Panc1 (cell line): ENCODE results near the gene SCD. TPM values are rescaled to one million over a fixed set of nuclear protein-coding genes. Genes with fewer than 3 reads are reported as not detected.
"Not testable (repeated sequence)": the region's sequence is repeated elsewhere in the genome, so short reads cannot be mapped to it uniquely, and the experiment has no call there.

Experiments used
- ATAC-seq: fragments of 200-7000 bp; cut with Tn5 transposase; 2 replicates; pipeline ENCODE4 v1.9.1; 2020; ENCODE audit warnings: mild to moderate bottlenecking, moderate library complexity
- Bru-seq: library from RNA; stranded (reverse); fragments of 400-500 nt; gene quantifications from one replicate; lab custom pipeline; 2021; lab: Mats Ljungman, UMichigan
- BruChase-seq, 2 experiments: library from RNA; stranded (reverse); fragments of 400-500 nt; gene quantifications; one replicate each; lab custom pipeline; 2021; lab: Mats Ljungman, UMichigan
- BruUV-seq: library from RNA; stranded (reverse); fragments of 400-500 nt; replicated peaks from 2 replicates; lab custom pipeline; 2021; lab: Mats Ljungman, UMichigan
- CTCF ChIA-PET: fragments of 300-600 bp; sonication (Branson Sonifier 250); formaldehyde crosslinking; loops from one replicate; lab custom pipeline; 2022; ENCODE audit warnings: antibody characterized with exemption; lab: Charles Lee
- POLR2A ChIA-PET: fragments of 300-600 bp; sonication (Branson Sonifier 250); formaldehyde crosslinking; loops from one replicate; lab custom pipeline; 2022; ENCODE audit warnings: antibody characterized with exemption; lab: Charles Lee
- DNase-seq: peaks from one replicate; pipeline ENCODE4 v3.0.0-alpha.2; 2010; ENCODE audit warnings: low read depth, low spot score
- H3K27ac ChIP-seq: 2 replicates; pipeline ENCODE4 v1.5.1; 2011; ENCODE audit warnings: mild to moderate bottlenecking, low read length, inconsistent platforms
- H3K27me3 ChIP-seq: fragments of 200-500 bp; sonication (Bioruptor generic); 2 replicates; pipeline ENCODE4 v1.6.0; 2014; ENCODE audit warnings: low read length, inconsistent platforms; ENCODE audit not compliant: control insufficient read depth, insufficient read depth
- H3K36me3 ChIP-seq: fragments of 200-500 bp; sonication (Bioruptor generic); 2 replicates; pipeline ENCODE4 v1.5.1; 2014; ENCODE audit warnings: inconsistent platforms, mild to moderate bottlenecking, low read length, moderate library complexity; ENCODE audit not compliant: control insufficient read depth, insufficient read depth
- H3K4me1 ChIP-seq: 2 replicates; pipeline ENCODE4 v1.5.1; 2011; ENCODE audit warnings: inconsistent platforms, mild to moderate bottlenecking, low read length, moderate library complexity; ENCODE audit not compliant: control insufficient read depth, insufficient read depth
- H3K4me3 ChIP-seq, 2 experiments: 2 replicates each; pipeline ENCODE4 v1.5.1; 2011 to 2012; ENCODE audit warnings: low read depth in 2 of 2, low read length in 2 of 2, mild to moderate bottlenecking in 2 of 2, inconsistent platforms in 1 of 2, moderate library complexity in 1 of 2
- H3K9me3 ChIP-seq: fragments of 200-500 bp; sonication (Bioruptor generic); 2 replicates; pipeline ENCODE4 v1.5.1; 2014; ENCODE audit warnings: low read depth, mild to moderate bottlenecking, inconsistent platforms, low read length, moderate library complexity; ENCODE audit not compliant: control insufficient read depth, insufficient read depth
- POLR2AphosphoS5 ChIP-seq: IDR thresholded peaks from 2 replicates; pipeline ENCODE4 v1.6.1; 2012; ENCODE audit warnings: mild to moderate bottlenecking, low read depth, low read length, moderate library complexity
- SIN3A ChIP-seq: IDR thresholded peaks from 2 replicates; pipeline ENCODE4 v1.6.1; 2012; ENCODE audit warnings: low read depth, mild to moderate bottlenecking, low read length, moderate library complexity, borderline replicate concordance; ENCODE audit not compliant: insufficient read depth
- TCF7L2 ChIP-seq: IDR thresholded peaks from 2 replicates; pipeline ENCODE4 v1.6.1; 2011; ENCODE audit warnings: mild to moderate bottlenecking, low read depth, low read length, inconsistent platforms
- in situ Hi-C: cut with HindIII; loops from 2 replicates; pipeline ENCODE4 v1.10.0; 2016; ENCODE audit warnings: low sequenced_read_pairs, low pct_unique_long_range_greater_than_20kb
- intact Hi-C: fragments of 100-400 bp; cut with micrococcal nuclease; formaldehyde crosslinking; loops from one replicate; pipeline ENCODE4 v1.10.0; 2022; ENCODE audit not compliant: unreplicated experiment
- long read RNA-seq: library from polyadenylated mRNA; unstranded; transcript quantifications from one replicate; pipeline ENCODE4 v2.0.0, GENCODE V29; 2021; ENCODE audit not compliant: unreplicated experiment
- polyA plus RNA-seq: library from polyadenylated mRNA; unstranded; fragments of >200 nt; gene quantifications from one replicate; pipeline ENCODE4 v1.2.1, GENCODE V29; 2012; ENCODE audit warnings: missing spikeins; ENCODE audit not compliant: insufficient read length
- total RNA-seq: library from RNA; stranded (reverse); gene quantifications from one replicate; pipeline ENCODE4 v1.2.1, GENCODE V29; 2021; ENCODE audit not compliant: unreplicated experiment
- TF ChIP-seq, protein P1 (sequence below): fragments of 450-650 bp; IDR thresholded peaks from 2 replicates; pipeline ENCODE4 v1.5.1; 2017; ENCODE audit warnings: mild to moderate bottlenecking
- TF ChIP-seq, protein P2 (sequence below), 2 experiments: IDR thresholded peaks; 2 replicates each; pipeline ENCODE4 v1.6.1; 2011 to 2012; ENCODE audit warnings: low read depth in 2 of 2, control low read depth in 1 of 2, low read length in 1 of 2, mild to moderate bottlenecking in 1 of 2, moderate library complexity in 1 of 2; ENCODE audit not compliant: insufficient read depth in 1 of 2

The SCD gene
- total RNA-seq (1,345 TPM), Bru-seq, nascent RNA (percentile 100 among the genes with signal in this experiment), BruChase-seq, experiment 1, labeled RNA remaining after a 2-hour chase (percentile 100 among the genes with signal in this experiment), BruChase-seq, experiment 2, labeled RNA remaining after a 6-hour chase (percentile 100 among the genes with signal in this experiment)
- polyA plus RNA-seq = 948 TPM
- long read RNA-seq, full-length matches to known transcripts = 1,155 of 2,226 reads
- long read RNA-seq, partial matches to known transcripts = 832 of 2,226 reads
- long read RNA-seq, other reads (novel, unspliced or antisense) = 239 of 2,226 reads

DNA sequence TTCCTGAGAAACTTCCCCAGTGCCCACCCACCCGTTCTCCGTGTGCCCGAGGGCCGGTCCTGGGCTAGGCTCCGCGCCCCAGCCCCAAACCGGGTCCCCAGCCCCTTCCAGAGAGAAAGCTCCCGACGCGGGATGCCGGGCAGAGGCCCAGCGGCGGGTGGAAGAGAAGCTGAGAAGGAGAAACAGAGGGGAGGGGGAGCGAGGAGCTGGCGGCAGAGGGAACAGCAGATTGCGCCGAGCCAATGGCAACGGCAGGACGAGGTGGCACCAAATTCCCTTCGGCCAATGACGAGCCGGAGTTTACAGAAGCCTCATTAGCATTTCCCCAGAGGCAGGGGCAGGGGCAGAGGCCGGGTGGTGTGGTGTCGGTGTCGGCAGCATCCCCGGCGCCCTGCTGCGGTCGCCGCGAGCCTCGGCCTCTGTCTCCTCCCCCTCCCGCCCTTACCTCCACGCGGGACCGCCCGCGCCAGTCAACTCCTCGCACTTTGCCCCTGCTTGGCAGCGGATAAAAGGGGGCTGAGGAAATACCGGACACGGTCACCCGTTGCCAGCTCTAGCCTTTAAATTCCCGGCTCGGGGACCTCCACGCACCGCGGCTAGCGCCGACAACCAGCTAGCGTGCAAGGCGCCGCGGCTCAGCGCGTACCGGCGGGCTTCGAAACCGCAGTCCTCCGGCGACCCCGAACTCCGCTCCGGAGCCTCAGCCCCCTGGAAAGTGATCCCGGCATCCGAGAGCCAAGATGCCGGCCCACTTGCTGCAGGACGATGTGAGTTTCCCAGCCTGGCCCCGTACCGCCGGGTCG lies at the start of gene SCD:
TSS of gene SCD (plus strand) at position 469 of the 803 bp plus-strand sequence. CDS start at position 741, 272 bp downstream.
- H3K4me1 ChIP-seq = peaks cover 47% of the 10 kb centered on the region
- CTCF ChIA-PET = interaction anchor here (0.6 to 0.7 kb wide), 5 partner anchors 24 to 1138 kb away, joined by 3 to 8 read pairs (median 4); no protein-coding TSS in a partner anchor
- peak; percentile 81 for DNase-seq
- peak within 1 kb of the TSS; percentile 95 for H3K27ac ChIP-seq
- peak; percentile 41; the same call in 1 of the 2 replicates for TF ChIP-seq SIN3A
- TF ChIP-seq, protein P1, sequence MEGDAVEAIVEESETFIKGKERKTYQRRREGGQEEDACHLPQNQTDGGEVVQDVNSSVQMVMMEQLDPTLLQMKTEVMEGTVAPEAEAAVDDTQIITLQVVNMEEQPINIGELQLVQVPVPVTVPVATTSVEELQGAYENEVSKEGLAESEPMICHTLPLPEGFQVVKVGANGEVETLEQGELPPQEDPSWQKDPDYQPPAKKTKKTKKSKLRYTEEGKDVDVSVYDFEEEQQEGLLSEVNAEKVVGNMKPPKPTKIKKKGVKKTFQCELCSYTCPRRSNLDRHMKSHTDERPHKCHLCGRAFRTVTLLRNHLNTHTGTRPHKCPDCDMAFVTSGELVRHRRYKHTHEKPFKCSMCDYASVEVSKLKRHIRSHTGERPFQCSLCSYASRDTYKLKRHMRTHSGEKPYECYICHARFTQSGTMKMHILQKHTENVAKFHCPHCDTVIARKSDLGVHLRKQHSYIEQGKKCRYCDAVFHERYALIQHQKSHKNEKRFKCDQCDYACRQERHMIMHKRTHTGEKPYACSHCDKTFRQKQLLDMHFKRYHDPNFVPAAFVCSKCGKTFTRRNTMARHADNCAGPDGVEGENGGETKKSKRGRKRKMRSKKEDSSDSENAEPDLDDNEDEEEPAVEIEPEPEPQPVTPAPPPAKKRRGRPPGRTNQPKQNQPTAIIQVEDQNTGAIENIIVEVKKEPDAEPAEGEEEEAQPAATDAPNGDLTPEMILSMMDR = no peak
- peak; percentile 98 for TF ChIP-seq TCF7L2
- peak; percentile 88 for TF ChIP-seq POLR2AphosphoS5
- TF ChIP-seq, protein P2, sequence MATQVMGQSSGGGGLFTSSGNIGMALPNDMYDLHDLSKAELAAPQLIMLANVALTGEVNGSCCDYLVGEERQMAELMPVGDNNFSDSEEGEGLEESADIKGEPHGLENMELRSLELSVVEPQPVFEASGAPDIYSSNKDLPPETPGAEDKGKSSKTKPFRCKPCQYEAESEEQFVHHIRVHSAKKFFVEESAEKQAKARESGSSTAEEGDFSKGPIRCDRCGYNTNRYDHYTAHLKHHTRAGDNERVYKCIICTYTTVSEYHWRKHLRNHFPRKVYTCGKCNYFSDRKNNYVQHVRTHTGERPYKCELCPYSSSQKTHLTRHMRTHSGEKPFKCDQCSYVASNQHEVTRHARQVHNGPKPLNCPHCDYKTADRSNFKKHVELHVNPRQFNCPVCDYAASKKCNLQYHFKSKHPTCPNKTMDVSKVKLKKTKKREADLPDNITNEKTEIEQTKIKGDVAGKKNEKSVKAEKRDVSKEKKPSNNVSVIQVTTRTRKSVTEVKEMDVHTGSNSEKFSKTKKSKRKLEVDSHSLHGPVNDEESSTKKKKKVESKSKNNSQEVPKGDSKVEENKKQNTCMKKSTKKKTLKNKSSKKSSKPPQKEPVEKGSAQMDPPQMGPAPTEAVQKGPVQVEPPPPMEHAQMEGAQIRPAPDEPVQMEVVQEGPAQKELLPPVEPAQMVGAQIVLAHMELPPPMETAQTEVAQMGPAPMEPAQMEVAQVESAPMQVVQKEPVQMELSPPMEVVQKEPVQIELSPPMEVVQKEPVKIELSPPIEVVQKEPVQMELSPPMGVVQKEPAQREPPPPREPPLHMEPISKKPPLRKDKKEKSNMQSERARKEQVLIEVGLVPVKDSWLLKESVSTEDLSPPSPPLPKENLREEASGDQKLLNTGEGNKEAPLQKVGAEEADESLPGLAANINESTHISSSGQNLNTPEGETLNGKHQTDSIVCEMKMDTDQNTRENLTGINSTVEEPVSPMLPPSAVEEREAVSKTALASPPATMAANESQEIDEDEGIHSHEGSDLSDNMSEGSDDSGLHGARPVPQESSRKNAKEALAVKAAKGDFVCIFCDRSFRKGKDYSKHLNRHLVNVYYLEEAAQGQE (IDR thresholded peaks at IDR 0.05; ENCODE audit: insufficient read depth in 1 of 2, low read depth in 2 of 2, low read length in 1 of 2) = no peak
- in situ Hi-C loops (no loop called here), intact Hi-C loops (no loop called here)
- no TSS peak for BruUV-seq
- POLR2A ChIA-PET = interaction anchor here (0.6 to 1.5 kb wide), 6 partner anchors 20 to 180 kb away, joined by 4 to 18 read pairs (median 14); no protein-coding TSS in a partner anchor
- no peaks in the 10 kb centered on the region for H3K9me3 ChIP-seq
- peak within 1 kb of the TSS; percentile 89 to 94 for H3K4me3 ChIP-seq
- H3K27me3 ChIP-seq = no peaks in the 10 kb centered on the region
- H3K36me3 ChIP-seq = peaks cover 40% of the 10 kb centered on the region
- ATAC-seq = peak; percentile 94

DNA sequence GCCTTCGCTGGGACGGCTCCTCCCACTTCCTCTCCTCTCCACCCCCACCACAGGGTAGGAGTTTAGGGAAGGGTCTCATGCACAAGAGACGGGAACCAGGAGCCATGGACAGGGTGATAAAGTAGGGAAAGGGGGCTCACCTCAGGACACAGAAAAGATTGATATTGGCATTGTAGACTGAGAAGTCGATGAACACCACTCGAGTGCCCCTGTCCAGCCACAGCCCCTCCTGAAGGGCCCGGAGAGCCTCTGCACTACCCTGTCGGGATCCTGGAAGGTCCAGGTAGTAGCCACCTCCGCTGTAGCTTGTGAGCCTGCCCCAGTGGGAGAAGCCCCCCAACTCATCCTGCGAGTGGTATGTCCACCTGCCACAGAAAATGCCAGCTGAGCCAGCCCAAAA lies 49.8 kb upstream of the SCD start:
- ChIA-PET POLR2A (interaction anchor here (0.6 kb wide), 1 partner anchor 9 kb away, joined by 3 read pairs; no protein-coding TSS in a partner anchor), CTCF (interaction anchor here (0.6 kb wide), 1 partner anchor 131 kb away, joined by 5 read pairs; no protein-coding TSS in a partner anchor)
- intact Hi-C loops = no loop called here
- 0 out of 2 replicates have a peak, but pooled peaks cover 4% of the 10 kb centered on the region for H3K27me3 ChIP-seq
- no peak overlapping the region for H3K27ac ChIP-seq
- in situ Hi-C loops = no loop called here
- no peak overlapping the region for H3K4me3 ChIP-seq
- DNase-seq (no peak), ATAC-seq (no peak)
- TF ChIP-seq, protein P1 = no peak
- TF ChIP-seq SIN3A = no peak
- TF ChIP-seq POLR2AphosphoS5 = no peak
- TF ChIP-seq, protein P2 (IDR thresholded peaks at IDR 0.05; ENCODE audit: insufficient read depth in 1 of 2, low read depth in 2 of 2, low read length in 1 of 2) = no peak
- TF ChIP-seq TCF7L2 = no peak
- no peaks in the 10 kb centered on the region for H3K4me1 ChIP-seq
- no peaks in the 10 kb centered on the region for H3K9me3 ChIP-seq
- no TSS peak for BruUV-seq
- H3K36me3 ChIP-seq = no peaks in the 10 kb centered on the region

DNA sequence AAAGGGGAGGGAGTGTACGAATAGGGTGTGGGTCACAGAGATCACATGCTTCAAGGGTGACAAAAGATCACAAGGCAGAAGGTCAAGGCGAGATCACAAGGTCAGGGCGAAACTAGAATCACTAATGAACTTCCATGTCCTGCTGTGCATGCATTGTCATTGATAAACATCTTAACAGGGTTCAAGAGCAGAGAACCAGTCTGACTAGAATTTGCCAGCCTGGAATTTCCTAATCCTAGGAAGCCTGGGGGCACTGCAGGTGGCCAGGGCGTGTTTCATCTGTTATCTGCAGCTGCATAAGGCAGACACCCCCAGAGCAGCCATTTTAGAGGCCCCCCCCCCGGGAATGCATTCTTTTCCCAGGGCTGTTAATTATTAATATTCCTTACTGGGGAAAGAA lies 45.9 kb upstream of the SCD start:
- peaks cover 12% of the 10 kb centered on the region; the same call in 1 of the 2 replicates for H3K27me3 ChIP-seq
- CTCF ChIA-PET, H3K4me3 ChIP-seq, POLR2A ChIA-PET, H3K4me1 ChIP-seq, H3K27ac ChIP-seq, DNase-seq, in situ Hi-C loops, H3K36me3 ChIP-seq, H3K9me3 ChIP-seq, ATAC-seq, BruUV-seq: not testable (repeated sequence)
- intact Hi-C loops = loop anchor here (10.0 kb wide), 1 partner anchor 134 kb away; no protein-coding TSS in a partner anchor
